Measurements from ENCODE around the gene FBXO24. TPM values are rescaled to one million over a fixed set of nuclear protein-coding genes. Genes with fewer than 3 reads are reported as not detected.

The FBXO24 gene
- total and polyA plus RNA-seq, 9 of the 15 experiments (the other 6 are each of a cell fraction or from before 2014, with no cell fraction given): 0.17 to 0.95 (median 0.50) TPM

GRCh38 chr7:100546926-100547800 lies 39.0 kb upstream of the FBXO24 start (continued):
- 0 out of 2 replicates have a peak, but pooled peaks have one; percentile 51 for TF ChIP-seq DPF2 (IDR thresholded peaks at IDR 0.05)
- TF ChIP-seq ZBTB11 (CRISPR knock-in tag; IDR thresholded peaks at IDR 0.05): no peak
- TF ChIP-seq ZBTB7A (IDR thresholded peaks at IDR 0.05; ENCODE audit: borderline replicate concordance, control insufficient read depth, low read depth, low read length): peak; percentile 39; the same call in 1 of the 2 replicates
- 0 out of 2 replicates have a peak, but pooled peaks have one; percentile 7 for TF ChIP-seq SP1 (CRISPR knock-in tag; IDR thresholded peaks at IDR 0.05)
- no peak for TF ChIP-seq ARID2 (IDR thresholded peaks at IDR 0.05)
- TF ChIP-seq MLLT1 (IDR thresholded peaks at IDR 0.05): peak in 1 of 2 experiments; percentile 55; a peak in 1 of 4 replicates
- peak; percentile 92 for TF ChIP-seq EGR1 (conservative IDR thresholded peaks at IDR 0.05)
- peak; percentile 35; the same call in 1 of the 2 replicates for TF ChIP-seq SMARCE1 (IDR thresholded peaks at IDR 0.05)
